ENCODE measurements around the gene TGIF2. TPM values are rescaled to one million over a fixed set of nuclear protein-coding genes. Genes with fewer than 3 reads are reported as not detected.
"Not testable (repeated sequence)": the region's sequence is repeated elsewhere in the genome, so short reads cannot be mapped to it uniquely, and the experiment has no call there.

Gene TGIF2
- total RNA-seq, 2 donors from 2014 or later, result 8.9 to 10.7 TPM

DNA sequence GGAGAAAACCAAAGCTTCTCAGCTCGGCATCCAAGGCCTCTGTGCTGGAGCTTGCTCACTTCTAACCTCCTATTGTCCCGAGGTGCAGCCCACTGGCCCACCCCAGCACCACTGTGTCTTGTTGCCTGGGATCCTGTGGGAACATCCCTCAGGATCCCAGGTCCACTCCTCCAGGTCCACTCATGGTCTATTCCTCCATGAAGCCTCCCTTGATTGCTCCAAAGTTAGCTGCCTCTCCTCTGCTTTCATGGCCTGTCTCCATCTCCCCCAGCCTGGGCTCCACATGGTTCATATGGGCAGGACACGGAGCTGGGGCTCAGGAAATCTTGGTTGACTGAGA, 58.7 kb downstream of the TGIF2 start:
- no peak overlapping the region for H3K4me3 ChIP-seq
- H3K9me3 ChIP-seq, result no peaks in the 10 kb centered on the region
- H3K36me3 ChIP-seq, result no peaks in the 10 kb centered on the region
- H3K27me3 ChIP-seq, result no peaks in the 10 kb centered on the region
- no peaks in the 10 kb centered on the region for H3K4me1 ChIP-seq
- TF ChIP-seq, protein P1, sequence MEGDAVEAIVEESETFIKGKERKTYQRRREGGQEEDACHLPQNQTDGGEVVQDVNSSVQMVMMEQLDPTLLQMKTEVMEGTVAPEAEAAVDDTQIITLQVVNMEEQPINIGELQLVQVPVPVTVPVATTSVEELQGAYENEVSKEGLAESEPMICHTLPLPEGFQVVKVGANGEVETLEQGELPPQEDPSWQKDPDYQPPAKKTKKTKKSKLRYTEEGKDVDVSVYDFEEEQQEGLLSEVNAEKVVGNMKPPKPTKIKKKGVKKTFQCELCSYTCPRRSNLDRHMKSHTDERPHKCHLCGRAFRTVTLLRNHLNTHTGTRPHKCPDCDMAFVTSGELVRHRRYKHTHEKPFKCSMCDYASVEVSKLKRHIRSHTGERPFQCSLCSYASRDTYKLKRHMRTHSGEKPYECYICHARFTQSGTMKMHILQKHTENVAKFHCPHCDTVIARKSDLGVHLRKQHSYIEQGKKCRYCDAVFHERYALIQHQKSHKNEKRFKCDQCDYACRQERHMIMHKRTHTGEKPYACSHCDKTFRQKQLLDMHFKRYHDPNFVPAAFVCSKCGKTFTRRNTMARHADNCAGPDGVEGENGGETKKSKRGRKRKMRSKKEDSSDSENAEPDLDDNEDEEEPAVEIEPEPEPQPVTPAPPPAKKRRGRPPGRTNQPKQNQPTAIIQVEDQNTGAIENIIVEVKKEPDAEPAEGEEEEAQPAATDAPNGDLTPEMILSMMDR (IDR thresholded peaks at IDR 0.05), result no peak
- no peak for DNase-seq (ENCODE audit: low spot score)
- no peak overlapping the region for H3K27ac ChIP-seq

DNA sequence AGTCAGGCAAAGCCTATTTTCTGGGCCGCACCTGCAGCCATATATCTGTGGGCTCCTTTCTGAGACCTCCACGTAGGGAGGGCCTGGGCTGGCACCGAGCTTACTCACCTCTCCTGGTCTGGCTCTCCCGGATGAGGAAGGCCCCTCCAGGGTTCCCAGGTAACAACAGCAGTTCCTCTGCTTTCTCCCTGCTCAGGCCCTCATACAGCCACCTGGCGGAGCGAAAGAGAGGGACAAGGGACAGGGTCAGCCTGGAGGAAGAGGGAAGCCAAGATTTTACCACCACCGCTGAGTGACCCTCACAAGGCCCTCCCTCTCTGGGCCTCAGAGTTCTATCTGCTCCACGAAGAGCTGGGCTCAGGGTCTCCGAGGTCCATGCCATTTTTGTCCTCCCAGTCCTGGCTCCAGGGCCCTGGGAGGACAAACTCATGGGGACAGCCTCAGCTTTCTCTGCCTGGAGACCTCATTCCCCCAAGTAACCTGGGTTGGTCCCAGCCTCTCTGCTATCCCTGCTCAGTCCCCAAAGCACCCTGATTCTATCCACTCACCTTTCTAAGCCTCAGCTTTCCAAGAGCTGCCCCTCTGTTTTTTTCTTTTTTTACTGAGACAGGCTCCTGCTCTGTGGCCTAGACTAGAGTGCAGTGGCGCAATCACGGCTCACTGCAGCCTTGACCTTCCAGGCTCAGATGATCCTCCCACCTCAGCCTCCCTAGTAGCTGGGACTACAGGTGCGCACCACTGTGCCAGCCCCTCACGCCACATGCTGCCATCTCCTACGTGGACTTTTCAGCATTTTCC, 59.3 kb downstream of the TGIF2 start:
- no peak for DNase-seq (ENCODE audit: low spot score)
- no peak overlapping the region for H3K4me3 ChIP-seq
- TF ChIP-seq, protein P1 (IDR thresholded peaks at IDR 0.05), result no peak
- H3K27ac ChIP-seq, result no peak overlapping the region
- H3K36me3 ChIP-seq, result no peaks in the 10 kb centered on the region
- no peaks in the 10 kb centered on the region for H3K4me1 ChIP-seq
- H3K9me3 ChIP-seq, result no peaks in the 10 kb centered on the region
- no peaks in the 10 kb centered on the region for H3K27me3 ChIP-seq

DNA sequence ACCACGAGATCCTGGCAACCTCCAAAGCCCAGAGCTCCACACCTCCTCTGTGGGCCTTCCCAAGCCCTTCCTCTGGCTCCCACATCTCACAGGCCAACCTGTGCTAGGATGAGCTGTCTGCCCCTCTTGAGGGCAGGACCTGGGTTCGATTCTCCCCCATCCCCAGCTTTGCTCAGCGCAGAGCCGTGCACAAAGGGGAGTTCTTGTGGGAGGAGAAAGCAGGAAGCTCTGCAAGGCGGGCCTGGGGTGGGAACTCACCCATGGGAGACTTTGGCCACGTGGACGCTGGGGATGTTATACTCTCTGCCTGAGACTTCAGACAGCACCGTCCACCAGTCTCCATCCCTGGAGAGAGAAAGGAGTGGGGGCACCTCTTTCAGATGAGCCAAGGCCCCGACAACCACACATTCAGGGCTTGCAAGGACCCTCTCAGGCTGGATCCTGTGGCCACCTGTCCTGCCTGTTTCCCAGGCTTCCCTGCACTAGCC, 59.9 kb downstream of the TGIF2 start:
- no peak overlapping the region for H3K27ac ChIP-seq
- no peaks in the 10 kb centered on the region for H3K9me3 ChIP-seq
- DNase-seq (ENCODE audit: low spot score), result no peak
- no peaks in the 10 kb centered on the region for H3K4me1 ChIP-seq
- H3K36me3 ChIP-seq, result no peaks in the 10 kb centered on the region
- no peak overlapping the region for H3K4me3 ChIP-seq
- H3K27me3 ChIP-seq, result no peaks in the 10 kb centered on the region
- TF ChIP-seq, protein P1 (IDR thresholded peaks at IDR 0.05), result no peak

DNA sequence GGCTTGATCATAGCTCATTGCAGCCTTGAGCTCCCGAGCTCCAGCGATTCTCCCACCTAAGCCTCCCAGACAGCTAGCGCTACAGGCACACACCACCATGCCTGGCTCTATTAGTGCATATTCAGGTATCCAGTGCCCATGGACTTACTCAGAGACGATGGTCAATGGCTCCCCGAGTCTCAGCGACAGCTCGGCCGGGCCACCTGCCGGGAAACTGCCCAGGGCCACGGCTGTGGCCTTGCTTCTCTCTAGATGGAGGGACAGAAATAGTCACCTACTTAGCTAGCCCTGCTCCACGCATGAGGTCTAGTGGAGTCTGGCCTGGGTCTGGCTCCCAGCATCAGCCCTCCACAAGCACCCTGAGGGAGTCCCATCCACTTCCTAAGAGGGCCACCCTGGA, 60.9 kb downstream of the TGIF2 start:
- TF ChIP-seq, protein P1 (IDR thresholded peaks at IDR 0.05), result no peak
- no peak for DNase-seq (ENCODE audit: low spot score)
- H3K4me3 ChIP-seq, result no peak overlapping the region
- H3K9me3 ChIP-seq, result no peaks in the 10 kb centered on the region
- no peaks in the 10 kb centered on the region for H3K27me3 ChIP-seq
- no peaks in the 10 kb centered on the region for H3K4me1 ChIP-seq
- no peaks in the 10 kb centered on the region for H3K36me3 ChIP-seq
- no peak overlapping the region for H3K27ac ChIP-seq

DNA sequence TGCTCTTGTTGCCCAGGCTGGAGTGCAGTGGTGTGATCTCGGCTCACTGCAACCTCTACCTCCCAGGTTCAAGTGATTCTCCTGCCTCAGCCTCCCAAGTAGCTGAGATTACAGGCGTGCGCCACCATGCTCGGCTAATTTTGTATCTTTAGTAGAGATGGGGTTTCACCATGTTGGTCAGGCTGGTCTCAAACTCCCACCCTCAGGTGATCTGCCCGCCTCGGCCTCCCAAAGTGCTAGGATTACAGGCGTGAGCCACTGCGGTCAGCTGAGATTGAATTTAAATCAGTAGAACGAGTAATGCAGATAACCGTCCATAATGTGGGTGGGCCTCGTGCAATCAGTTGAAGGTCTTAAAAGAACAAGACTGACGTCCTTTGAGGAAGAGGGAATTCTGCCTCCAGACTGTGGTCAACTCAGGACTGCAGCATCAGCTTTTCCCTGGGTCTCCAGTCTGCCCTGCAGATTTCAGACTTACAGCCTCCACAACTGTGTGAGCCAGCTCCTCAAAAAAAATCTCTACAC, 65.5 kb downstream of the TGIF2 start:
- not testable (repeated sequence) for H3K4me3 ChIP-seq; H3K27me3 ChIP-seq; H3K9me3 ChIP-seq; H3K27ac ChIP-seq; DNase-seq (ENCODE audit: low spot score); H3K4me1 ChIP-seq; H3K36me3 ChIP-seq

DNA sequence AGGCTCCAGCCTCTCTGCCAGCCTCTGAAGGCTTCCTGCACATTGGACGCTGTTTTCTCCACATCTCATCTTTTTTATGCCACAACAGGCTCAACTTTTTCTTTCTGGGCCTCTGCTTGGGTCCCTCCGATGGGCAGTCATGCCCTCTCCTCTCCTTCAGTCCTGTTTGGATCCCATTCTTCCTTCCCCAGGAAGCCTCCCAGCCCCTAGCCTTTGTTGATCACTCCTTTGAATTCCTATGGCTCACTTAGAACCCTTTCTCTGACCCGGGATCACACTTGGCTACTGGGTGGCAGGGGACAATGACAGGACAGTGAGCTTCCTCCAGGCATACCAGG, 68.1 kb downstream of the TGIF2 start:
- Histone ChIP-seq H3K36me3 (no peaks in the 10 kb centered on the region), H3K4me3 (no peak overlapping the region), H3K4me1 (no peaks in the 10 kb centered on the region), H3K27me3 (no peaks in the 10 kb centered on the region), H3K27ac (no peak overlapping the region), H3K9me3 (no peaks in the 10 kb centered on the region)
- no peak for DNase-seq (ENCODE audit: low spot score)
- TF ChIP-seq, protein P1 (IDR thresholded peaks at IDR 0.05), result no peak

Data from right atrium auricular region (tissue), 2 donors.